SJCRH30 (cell line): Measurements from ENCODE around the gene ZMYM5. TPM values are rescaled to one million over a fixed set of nuclear protein-coding genes. Genes with fewer than 3 reads are reported as not detected.
"Not testable (repeated sequence)": the region's sequence is repeated elsewhere in the genome, so short reads cannot be mapped to it uniquely, and the experiment has no call there.

Source experiments
- DNase-seq, 2 experiments: peaks; one replicate each; pipeline ENCODE4 v3.0.0-alpha.2; 2015 to 2020
- H3K27ac ChIP-seq: fragments of 250-450 bp; sonication (Bioruptor Pico); 2 replicates; pipeline ENCODE4 v1.5.1; 2020; ENCODE audit warnings: mild to moderate bottlenecking, moderate library complexity
- H3K27me3 ChIP-seq: fragments of 250-450 bp; sonication (Bioruptor Pico); 2 replicates; pipeline ENCODE4 v1.5.1; 2020; ENCODE audit warnings: mild to moderate bottlenecking, moderate library complexity
- H3K36me3 ChIP-seq: fragments of 250-450 bp; sonication (Bioruptor Pico); 2 replicates; pipeline ENCODE4 v1.5.1; 2020; ENCODE audit warnings: mild to moderate bottlenecking, moderate library complexity
- H3K4me1 ChIP-seq: fragments of 250-450 bp; sonication (Bioruptor Pico); 2 replicates; pipeline ENCODE4 v1.5.1; 2020; ENCODE audit warnings: mild to moderate bottlenecking, moderate library complexity
- H3K4me3 ChIP-seq: fragments of 250-450 bp; sonication (Bioruptor Pico); 2 replicates; pipeline ENCODE4 v1.5.1; 2020; ENCODE audit warnings: mild to moderate bottlenecking, moderate library complexity
- H3K9me3 ChIP-seq: fragments of 250-450 bp; sonication (Bioruptor Pico); replicated peaks from 2 replicates; pipeline ENCODE4 v1.5.1; 2020; ENCODE audit warnings: mild to moderate bottlenecking, moderate library complexity
- total RNA-seq: library from RNA; depleted of rRNA; stranded (reverse); fragments of >200 nt; shearing (Covaris generic); gene quantifications from 2 replicates; pipeline ENCODE4 v1.2.3, GENCODE V29; 2014; rRNA removed

The ZMYM5 gene
- total RNA-seq = 14.1 and 18.7 TPM in 2 replicates

DNA sequence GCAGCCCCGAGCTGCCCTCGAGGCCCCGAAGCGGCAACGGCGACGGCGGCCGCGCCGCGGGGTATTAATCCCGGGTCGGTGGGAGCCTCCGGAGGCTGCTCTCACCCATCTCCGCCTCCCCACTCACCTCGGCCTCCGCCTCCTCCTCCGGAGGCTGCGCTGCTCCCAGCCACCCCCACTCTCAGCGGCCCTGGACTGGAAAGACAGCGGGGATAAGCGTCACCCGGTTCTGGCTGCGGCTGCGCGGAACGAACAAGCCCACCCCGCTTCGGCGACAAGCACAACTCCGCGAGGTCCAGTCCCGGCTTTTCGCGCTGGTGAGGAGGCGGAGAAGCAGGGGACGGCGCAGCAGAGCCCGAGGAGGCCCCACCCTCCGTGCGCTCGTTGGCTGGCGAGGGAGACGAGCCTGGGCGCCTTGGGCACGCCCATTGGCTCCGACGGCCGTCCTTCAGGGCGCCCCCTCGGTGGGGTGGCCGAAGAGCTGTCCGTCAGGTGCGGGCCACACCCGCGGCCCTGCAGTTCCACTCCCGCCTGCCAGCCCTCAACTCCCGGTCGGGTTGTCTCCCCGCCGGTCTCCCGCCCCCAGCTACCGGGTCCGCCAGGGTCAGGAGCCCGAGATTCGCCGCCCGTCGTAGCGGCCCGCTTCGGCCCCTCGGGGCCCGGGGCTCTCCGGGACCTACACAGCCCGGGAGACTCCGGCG is at the start of gene ZMYM5:
TSS of gene ZMYM5 (minus strand) at position 327 of the 701 bp plus-strand sequence. CDS start 11,469 bp downstream, outside the sequence.
- Histone ChIP-seq H3K4me3 (peak within 1 kb of the TSS; percentile 76), H3K27me3 (no peaks in the 10 kb centered on the region), H3K4me1 (peaks cover 6% of the 10 kb centered on the region), H3K36me3 (peaks cover 3% of the 10 kb centered on the region; the same call in 1 of the 2 replicates), H3K9me3 (no peaks in the 10 kb centered on the region), H3K27ac (peak within 1 kb of the TSS; percentile 76)
- DNase-seq = peak; percentile 99 to 100

DNA sequence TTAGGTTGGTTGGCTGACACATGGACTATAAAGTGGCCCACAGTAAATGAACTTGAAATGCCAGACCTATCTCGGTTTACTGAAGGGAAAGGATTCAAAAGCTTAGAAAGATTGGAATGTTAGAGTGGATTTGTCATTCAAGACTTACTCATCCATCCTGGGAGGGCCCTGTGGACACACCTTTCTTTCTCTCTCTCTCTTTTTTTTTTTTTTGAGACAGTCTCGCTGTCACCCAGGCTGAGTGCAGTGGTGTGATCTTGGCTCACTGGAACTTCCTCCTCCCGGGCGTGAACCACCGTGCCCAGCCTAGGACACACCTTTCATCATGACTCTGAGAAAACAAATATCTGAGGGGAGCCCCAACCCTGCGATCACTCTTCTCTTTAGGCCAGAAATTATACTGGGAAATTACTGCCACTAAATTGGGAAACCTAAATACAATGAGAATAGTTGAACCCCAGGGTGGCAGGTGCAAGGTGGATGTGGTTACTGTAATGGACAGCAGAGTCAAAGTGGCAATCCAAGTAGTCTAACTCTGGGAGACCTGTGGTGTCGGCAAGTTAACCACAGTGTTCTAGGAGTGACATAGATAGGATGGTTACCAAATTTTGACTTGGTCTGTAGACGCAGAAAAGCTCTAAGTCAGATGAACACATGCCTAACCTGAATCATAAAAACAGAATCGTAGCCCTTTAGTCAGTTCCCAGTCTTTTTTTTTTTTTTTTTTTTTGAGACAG is 47.1 kb upstream of the ZMYM5 start:
- no peak overlapping the region for H3K4me3 ChIP-seq
- H3K4me1 ChIP-seq = no peaks in the 10 kb centered on the region
- no peaks in the 10 kb centered on the region for H3K36me3 ChIP-seq
- DNase-seq = no peak
- no peak overlapping the region for H3K27ac ChIP-seq
- H3K9me3 ChIP-seq = 0 out of 2 replicates have a peak, but pooled peaks cover 4% of the 10 kb centered on the region
- peaks cover 9% of the 10 kb centered on the region for H3K27me3 ChIP-seq

DNA sequence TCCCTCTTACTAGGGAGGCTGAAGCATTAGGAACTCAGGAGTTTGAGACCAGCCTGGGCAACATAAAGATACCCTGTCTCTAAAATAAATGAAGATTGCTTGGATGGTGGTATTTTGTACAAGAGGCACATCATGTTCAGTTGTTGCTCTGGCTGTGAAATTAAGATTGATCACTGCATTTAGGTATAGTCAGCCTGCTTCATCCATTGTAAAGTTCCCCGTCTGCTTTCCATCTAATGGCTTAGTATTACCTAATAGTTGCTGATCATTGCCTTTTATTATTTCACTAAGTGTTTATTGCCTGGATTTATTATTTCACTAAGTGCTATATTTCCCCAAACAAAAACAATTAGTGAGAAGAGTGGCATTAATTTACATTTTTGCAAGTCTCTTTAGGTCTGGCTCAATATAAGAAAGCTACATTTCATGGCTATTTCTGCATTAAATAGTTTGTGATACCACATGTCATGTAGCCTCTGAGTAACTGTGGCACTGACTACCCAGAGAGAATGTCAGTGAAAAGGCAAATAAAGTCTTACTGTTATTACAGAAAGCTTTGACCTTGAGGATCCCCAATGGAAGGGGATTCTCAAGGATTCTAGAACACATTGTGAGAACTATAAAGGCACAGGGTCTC is 45.0 kb upstream of the ZMYM5 start:
- H3K4me1 ChIP-seq = no peaks in the 10 kb centered on the region
- peaks cover 4% of the 10 kb centered on the region; the same call in 1 of the 2 replicates for H3K27me3 ChIP-seq
- H3K4me3 ChIP-seq = no peak overlapping the region
- no peaks in the 10 kb centered on the region for H3K36me3 ChIP-seq
- DNase-seq = no peak
- no peak overlapping the region for H3K27ac ChIP-seq
- no peaks in the 10 kb centered on the region for H3K9me3 ChIP-seq

DNA sequence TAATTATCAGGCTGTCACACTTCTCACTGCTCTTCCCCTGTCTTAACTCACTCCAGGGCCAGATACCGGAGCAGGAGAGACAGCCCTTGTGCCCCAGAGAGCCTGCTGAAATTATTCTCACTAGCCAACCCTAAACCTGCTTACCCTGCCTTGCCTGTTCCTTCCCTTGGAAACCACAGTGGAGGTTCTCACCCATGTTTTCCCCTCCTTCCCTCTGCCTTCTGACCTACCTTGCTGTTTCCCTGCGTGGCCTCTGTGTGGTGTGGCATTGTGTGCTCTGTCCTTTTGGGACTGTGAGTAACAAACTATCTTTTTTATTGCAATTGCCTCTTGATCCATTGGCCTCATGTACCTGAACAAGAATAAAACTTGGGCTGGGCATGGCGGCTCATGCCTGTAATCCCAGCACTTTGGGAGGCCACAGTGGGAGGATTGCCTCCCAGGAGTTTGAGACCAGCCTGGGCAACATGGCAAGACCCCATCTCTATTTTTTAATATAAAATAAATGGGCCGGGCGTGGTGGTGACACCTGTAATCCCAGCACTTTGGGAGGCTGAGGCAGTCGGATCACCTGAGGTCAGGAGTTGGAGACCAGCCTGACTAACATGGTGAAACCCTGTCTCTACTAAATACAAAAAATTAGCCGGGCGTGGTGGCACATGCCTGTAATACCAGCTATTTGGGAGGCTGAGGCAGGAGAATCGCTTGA is 42.2 kb upstream of the ZMYM5 start:
- not testable (repeated sequence) for DNase-seq, H3K36me3 ChIP-seq, H3K9me3 ChIP-seq, H3K27me3 ChIP-seq, H3K27ac ChIP-seq, H3K4me3 ChIP-seq, H3K4me1 ChIP-seq

DNA sequence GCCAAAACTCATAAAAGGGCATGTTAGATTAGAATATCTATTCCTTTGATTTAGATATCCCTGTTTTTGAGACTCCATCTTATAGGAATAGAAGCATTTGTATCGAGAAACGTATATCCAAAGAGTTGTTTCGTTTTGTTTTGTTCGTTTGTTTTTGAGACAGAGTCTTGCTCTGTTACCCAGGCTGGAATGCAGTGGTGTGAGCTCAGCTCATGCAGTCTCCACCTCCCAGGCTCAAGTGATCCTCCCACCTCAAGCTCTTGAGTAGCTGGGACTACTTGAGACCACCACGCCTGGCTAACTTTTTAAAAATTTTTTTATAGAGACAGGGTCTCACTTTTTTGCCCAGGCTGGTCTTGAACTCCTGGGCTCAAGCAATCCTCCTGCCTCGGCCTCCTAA is 26.6 kb upstream of the ZMYM5 start:
- Histone ChIP-seq H3K4me1 (no peaks in the 10 kb centered on the region), H3K36me3 (no peaks in the 10 kb centered on the region), H3K27ac (no peak overlapping the region), H3K27me3 (no peaks in the 10 kb centered on the region), H3K9me3 (no peaks in the 10 kb centered on the region), H3K4me3 (no peak overlapping the region)
- DNase-seq = no peak

DNA sequence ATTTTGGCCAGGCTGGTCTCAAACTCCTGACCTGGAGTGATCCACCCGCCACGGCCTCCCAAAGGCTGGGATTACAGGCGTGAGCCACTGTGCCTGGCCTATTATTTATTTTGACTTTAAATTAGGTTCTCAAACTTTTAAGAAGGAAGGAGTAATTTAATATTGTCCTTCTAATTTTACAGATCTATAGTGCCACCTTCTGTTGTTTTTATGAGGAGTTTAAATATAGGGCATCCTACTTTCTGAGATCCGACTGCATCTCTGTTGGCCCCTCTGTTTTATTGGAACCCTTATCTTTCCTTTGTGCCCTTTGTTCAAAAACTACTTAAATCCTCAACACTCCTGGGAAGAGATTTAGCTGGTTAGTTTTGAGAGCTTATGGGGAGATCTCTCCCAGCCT is 25.4 kb upstream of the ZMYM5 start:
- no peak for DNase-seq
- H3K4me1 ChIP-seq = no peaks in the 10 kb centered on the region
- no peak overlapping the region for H3K27ac ChIP-seq
- no peaks in the 10 kb centered on the region for H3K36me3 ChIP-seq
- no peaks in the 10 kb centered on the region for H3K27me3 ChIP-seq
- no peaks in the 10 kb centered on the region for H3K9me3 ChIP-seq
- H3K4me3 ChIP-seq = no peak overlapping the region

DNA sequence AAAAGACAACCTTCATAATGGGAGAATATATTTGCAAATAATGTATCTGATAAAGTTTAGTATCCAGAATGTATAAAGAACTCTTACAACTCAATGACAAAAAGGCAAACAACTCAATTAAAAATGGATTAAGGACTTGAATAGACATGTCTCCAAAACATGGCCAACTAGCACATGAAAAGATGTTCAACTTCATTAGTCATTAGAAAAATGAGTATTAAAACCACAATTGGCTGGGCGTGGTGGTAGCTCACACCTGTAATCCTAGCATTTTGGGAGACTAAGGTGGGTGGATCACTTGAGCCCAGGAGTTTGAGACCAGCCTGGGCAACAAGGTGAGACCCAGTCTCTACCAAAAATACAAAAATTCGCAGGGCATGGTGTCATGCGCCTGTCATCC is 18.8 kb upstream of the ZMYM5 start:
- no peaks in the 10 kb centered on the region; the same call in 1 of the 2 replicates for H3K9me3 ChIP-seq
- no peaks in the 10 kb centered on the region for H3K27me3 ChIP-seq
- DNase-seq = no peak
- no peak overlapping the region for H3K4me3 ChIP-seq
- H3K27ac ChIP-seq = no peak overlapping the region
- H3K36me3 ChIP-seq = no peaks in the 10 kb centered on the region
- H3K4me1 ChIP-seq = peaks cover 10% of the 10 kb centered on the region

DNA sequence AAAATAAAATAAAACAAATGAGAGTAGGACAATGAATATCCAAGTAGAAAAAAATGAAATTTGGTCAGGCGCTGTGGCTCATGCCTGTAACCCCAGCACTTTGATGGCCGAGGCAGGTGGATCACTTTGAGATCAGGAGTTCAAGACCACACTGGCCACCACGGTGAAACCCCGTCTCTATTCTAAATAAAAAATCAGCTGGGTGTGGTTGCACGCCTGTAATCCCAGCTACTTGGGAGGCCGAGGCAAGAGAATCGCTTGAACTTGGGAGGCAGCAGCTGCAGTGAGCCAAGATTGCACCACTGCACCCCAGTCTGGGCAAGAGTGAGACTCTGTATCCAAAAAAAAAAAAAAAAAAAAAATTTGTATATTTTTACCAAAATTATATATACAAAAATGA is 18.2 kb upstream of the ZMYM5 start:
- H3K27me3 ChIP-seq = no peaks in the 10 kb centered on the region
- no peaks in the 10 kb centered on the region for H3K36me3 ChIP-seq
- DNase-seq = peak; percentile 59 to 69
- no peaks in the 10 kb centered on the region; the same call in 1 of the 2 replicates for H3K9me3 ChIP-seq
- H3K4me3 ChIP-seq = no peak overlapping the region
- no peak overlapping the region for H3K27ac ChIP-seq
- peaks cover 10% of the 10 kb centered on the region for H3K4me1 ChIP-seq

DNA sequence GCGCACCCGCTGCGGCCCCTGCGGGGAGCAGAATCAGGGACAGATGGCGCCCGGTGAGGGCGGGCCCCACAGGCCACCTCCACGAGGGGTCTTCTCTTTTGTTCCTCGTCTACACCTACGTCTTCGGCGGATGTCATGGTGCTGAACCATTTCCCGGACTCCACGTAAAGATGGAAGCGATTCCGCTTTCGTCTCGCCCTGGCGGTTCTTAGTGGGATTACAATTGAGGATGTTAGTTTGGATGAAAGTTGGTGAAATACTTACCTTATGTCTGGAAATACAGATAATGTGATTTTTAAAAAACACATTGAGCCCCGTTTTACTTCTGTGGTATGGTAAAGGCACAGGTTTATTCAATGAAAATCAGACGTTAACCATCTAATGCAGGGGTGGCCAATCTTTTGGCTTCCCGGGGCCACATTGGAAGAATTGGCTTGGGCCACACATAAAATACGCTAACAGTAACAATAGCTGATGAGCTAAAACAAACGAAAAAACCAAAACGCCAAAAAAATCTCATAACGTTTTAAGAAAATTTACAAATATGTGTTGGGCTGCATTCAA is 1.4 kb upstream of the ZMYM5 start:
- Histone ChIP-seq H3K4me1 (peaks cover 6% of the 10 kb centered on the region), H3K27me3 (no peaks in the 10 kb centered on the region), H3K9me3 (no peaks in the 10 kb centered on the region), H3K36me3 (no peaks in the 10 kb centered on the region), H3K27ac (no peak overlapping the region), H3K4me3 (no peak overlapping the region)
- DNase-seq = no peak

DNA sequence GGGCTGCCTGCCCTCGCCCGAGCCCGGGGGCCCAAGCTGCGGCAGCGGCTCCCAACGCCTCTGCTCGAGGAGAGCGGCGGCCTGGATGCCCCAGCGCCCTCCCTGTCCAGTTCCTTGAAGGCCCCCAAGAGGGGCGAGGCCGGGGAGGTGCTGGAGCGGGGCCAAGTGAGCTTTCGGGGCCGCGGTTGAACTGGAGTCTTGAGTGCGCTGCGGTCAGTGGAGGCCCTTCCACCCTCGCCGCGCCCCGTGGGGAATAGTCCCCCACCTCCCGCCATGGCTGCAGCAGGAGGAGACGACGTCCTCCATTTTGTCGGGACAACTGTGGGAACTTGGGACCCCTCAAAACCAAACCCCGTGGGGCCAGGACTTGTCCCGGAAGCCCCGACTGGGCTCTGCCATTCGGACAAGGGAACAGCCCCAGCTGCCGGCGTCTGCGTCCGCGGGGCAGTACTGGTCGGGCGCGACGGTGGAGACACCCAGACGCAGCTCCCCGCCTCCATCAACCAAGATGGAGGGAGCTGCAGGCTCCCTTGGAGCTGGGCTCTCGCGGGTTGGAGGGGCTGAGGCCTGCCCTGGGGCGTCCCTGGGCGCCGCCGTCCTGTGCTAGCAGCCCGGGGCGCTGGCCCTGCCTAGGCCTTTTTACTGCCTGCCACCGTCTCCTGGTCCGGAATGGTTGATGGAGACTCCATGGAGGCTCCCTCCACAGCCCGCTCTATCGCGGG is 736 bp upstream of the ZMYM5 start:
- Histone ChIP-seq H3K27ac (peak overlapping the region; percentile 76), H3K27me3 (no peaks in the 10 kb centered on the region), H3K4me1 (peaks cover 6% of the 10 kb centered on the region), H3K4me3 (peak overlapping the region; percentile 76), H3K36me3 (no peaks in the 10 kb centered on the region), H3K9me3 (no peaks in the 10 kb centered on the region)
- DNase-seq = no peak

DNA sequence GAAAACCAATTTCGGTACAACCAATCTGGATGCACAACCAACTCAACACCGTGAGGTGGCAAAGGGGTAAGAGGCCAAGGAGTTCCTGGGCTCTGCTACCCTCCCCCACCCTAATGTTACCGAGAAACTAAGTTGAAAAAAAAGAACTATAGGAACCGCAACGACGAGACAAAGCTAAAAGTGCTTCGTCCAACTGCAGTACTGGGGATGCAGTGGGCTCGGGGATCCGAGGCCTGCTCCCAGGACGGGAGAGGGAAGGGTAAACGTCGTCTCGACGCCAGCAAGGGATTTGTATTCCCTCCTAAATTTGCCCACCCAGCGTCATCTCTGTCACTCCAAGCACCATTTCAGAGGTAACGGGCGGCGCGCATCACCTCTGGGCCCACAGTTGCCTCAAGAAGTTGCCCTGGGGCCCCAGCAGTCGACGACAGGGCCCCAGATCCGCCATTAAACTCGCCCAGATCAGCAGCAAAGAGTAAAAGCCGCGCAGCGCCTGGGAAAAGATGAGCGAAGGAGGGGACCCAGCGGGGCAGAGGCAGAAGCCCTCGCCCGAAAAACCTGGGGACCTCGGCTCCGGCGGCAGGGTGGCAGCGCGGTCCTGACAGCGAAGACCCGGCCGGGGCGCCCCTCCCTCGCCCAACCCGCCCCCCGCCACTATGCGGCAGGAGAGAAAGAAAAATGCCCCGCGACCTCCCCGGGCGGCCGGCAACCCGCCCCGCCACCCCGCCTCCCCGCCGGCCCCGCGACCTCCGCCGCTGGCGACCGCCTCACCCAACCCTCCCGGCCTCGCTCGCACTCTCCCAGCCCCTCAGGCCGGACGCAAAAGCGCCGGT is 752 bp downstream of the ZMYM5 start:
- Histone ChIP-seq H3K27me3 (no peaks in the 10 kb centered on the region), H3K27ac (peak overlapping the region; percentile 71), H3K4me3 (peak overlapping the region; percentile 76), H3K36me3 (peaks cover 5% of the 10 kb centered on the region; the same call in 1 of the 2 replicates), H3K9me3 (no peaks in the 10 kb centered on the region), H3K4me1 (peaks cover 6% of the 10 kb centered on the region)
- peak; percentile 58 to 75 for DNase-seq

DNA sequence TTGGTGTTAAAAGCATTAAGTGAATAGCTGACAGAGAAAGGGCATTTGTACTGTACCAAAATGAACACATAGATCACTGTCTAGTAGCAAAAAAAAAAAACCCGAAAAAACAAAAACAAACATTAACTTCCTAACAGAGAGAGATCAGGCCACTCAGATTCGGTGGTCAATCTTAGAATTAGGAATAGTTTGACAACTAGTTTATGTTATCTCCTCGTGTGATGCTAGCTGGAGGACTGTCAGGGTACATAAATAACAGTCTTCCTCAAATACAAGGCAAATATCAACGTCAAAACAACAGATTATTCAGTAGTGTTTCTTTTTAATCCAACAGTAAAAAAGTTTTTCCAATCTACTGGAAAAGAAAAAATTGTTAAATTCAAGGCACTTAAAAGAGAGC is 1.7 kb downstream of the ZMYM5 start:
- Histone ChIP-seq H3K9me3 (no peaks in the 10 kb centered on the region), H3K27me3 (no peaks in the 10 kb centered on the region), H3K27ac (no peak overlapping the region), H3K36me3 (peaks cover 13% of the 10 kb centered on the region), H3K4me1 (peaks cover 6% of the 10 kb centered on the region), H3K4me3 (peak overlapping the region; percentile 76)
- DNase-seq = no peak
